Measurements from ENCODE around the gene KRTAP5-8. TPM values are rescaled to one million over a fixed set of nuclear protein-coding genes. Genes with fewer than 3 reads are reported as not detected.
"Not testable (repeated sequence)": the region's sequence is repeated elsewhere in the genome, so short reads cannot be mapped to it uniquely, and the experiment has no call there.

Gene KRTAP5-8, protein sequence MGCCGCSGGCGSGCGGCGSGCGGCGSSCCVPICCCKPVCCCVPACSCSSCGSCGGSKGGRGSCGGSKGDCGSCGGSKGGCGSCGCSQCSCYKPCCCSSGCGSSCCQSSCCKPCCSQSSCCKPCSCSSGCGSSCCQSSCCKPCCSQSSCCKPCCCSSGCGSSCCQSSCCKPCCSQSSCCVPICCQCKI
- not detected for total RNA-seq (ENCODE audit: unreplicated experiment)
- long read RNA-seq: 0 reads

DNA sequence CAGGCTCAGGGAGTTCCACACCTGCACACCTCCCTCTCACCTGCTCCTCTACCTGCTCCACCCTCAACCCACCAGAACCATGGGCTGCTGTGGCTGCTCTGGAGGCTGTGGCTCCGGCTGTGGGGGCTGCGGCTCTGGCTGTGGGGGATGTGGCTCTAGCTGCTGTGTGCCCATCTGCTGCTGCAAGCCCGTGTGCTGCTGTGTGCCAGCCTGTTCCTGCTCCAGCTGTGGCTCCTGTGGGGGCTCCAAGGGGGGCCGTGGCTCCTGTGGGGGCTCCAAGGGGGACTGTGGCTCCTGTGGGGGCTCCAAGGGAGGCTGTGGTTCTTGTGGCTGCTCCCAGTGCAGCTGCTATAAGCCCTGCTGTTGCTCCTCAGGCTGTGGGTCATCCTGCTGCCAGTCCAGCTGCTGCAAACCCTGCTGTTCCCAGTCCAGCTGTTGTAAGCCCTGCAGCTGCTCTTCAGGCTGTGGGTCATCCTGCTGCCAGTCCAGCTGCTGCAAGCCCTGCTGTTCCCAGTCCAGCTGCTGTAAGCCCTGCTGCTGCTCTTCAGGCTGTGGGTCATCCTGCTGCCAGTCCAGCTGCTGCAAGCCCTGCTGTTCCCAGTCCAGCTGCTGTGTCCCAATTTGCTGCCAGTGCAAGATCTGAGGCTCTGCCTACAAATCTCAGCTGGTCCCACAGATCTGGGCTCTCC lies at the start of gene KRTAP5-8:
KRTAP5-8 (plus strand) TSS at position 49 of the 689 bp plus-strand sequence; CDS start at position 80, 31 bp downstream.
- H3K4me3 Mint-ChIP-seq (ENCODE audit: unreplicated experiment); H3K36me3 Mint-ChIP-seq (ENCODE audit: low read depth, unreplicated experiment); H3K27me3 Mint-ChIP-seq (ENCODE audit: unreplicated experiment); H3K9me3 Mint-ChIP-seq (ENCODE audit: unreplicated experiment); H3K4me1 Mint-ChIP-seq (ENCODE audit: unreplicated experiment); H3K27ac Mint-ChIP-seq (ENCODE audit: unreplicated experiment); DNase-seq (ENCODE audit: low spot score): not testable (repeated sequence)

DNA sequence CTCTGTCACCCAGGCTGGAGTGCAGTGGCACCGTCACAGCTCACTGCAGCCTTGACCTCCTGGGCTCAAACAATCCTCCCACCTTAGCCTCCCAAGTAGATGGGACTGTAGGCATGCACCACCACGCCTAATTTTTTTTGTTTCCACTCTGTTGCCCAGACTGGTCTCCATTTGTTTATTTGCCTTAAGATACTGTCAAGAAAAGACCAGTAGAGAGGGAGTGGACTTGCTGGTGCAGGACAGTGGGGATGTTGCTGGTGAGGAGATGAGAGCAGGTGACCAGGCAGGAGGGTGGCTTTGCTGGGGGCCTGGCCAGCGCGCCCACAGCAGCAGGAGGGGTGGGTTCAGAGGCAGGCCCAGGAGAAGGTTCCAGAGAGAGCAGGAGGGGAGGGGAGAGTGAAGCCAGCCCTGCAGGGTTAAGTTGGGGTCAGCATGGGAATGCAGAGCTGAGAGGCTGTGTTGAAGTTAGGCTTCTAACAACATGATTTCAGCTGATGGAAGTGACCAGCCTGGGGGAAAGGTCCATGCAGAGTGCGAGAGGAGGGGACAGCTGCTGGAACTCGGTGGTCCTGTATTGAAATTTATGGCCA lies 49.0 kb upstream of the KRTAP5-8 start:
- H3K4me1 Mint-ChIP-seq (ENCODE audit: unreplicated experiment): peaks cover 20% of the 10 kb centered on the region
- TF ChIP-seq, protein P1, sequence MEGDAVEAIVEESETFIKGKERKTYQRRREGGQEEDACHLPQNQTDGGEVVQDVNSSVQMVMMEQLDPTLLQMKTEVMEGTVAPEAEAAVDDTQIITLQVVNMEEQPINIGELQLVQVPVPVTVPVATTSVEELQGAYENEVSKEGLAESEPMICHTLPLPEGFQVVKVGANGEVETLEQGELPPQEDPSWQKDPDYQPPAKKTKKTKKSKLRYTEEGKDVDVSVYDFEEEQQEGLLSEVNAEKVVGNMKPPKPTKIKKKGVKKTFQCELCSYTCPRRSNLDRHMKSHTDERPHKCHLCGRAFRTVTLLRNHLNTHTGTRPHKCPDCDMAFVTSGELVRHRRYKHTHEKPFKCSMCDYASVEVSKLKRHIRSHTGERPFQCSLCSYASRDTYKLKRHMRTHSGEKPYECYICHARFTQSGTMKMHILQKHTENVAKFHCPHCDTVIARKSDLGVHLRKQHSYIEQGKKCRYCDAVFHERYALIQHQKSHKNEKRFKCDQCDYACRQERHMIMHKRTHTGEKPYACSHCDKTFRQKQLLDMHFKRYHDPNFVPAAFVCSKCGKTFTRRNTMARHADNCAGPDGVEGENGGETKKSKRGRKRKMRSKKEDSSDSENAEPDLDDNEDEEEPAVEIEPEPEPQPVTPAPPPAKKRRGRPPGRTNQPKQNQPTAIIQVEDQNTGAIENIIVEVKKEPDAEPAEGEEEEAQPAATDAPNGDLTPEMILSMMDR (IDR thresholded peaks at IDR 0.05; ENCODE audit: unreplicated experiment): no peak
- H3K9me3 Mint-ChIP-seq (ENCODE audit: unreplicated experiment): no peaks in the 10 kb centered on the region
- H3K27ac Mint-ChIP-seq (ENCODE audit: unreplicated experiment): no peak overlapping the region
- H3K36me3 Mint-ChIP-seq (ENCODE audit: low read depth, unreplicated experiment): peaks cover 65% of the 10 kb centered on the region
- DNase-seq (ENCODE audit: low spot score): no peak
- H3K27me3 Mint-ChIP-seq (ENCODE audit: unreplicated experiment): peaks cover 5% of the 10 kb centered on the region
- no peak overlapping the region for H3K4me3 Mint-ChIP-seq (ENCODE audit: unreplicated experiment)

DNA sequence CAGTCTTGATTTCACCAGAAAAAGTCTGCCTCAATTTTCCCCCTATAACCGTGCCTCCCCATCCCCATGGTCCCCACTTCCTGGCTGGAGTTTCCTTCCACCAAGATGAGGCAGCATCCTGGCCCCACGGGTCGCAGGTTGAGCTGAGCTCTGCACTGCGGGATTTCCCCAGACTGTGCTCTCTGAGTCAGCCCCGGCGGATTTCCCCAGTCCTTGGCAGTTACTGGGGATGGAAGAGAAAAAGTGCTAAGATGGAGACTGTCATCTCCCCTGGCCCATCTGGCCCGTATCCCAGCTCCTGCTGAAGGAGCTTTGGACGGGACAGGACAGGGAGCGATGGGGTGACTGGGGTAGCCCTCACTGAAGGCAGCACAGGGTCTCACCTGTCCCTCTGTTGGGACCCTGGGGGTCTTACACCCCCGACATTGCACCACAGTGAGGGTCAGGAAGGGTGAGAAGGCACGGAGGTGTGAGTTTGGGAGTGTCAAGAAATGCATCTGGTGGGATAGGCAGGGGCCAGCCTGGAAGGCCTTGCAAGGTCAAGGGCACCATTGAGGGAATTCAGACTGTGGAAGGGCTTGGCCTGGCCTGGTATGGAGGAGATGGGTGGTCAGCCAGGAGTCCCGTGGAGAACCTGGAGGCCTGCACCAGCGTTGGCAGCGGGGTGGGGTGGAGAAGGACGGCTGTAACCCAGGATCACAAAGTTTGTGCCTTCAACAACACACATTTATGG lies 48.3 kb upstream of the KRTAP5-8 start:
- Mint-ChIP-seq H3K9me3 (ENCODE audit: unreplicated experiment) (no peaks in the 10 kb centered on the region), H3K4me1 (ENCODE audit: unreplicated experiment) (peaks cover 20% of the 10 kb centered on the region), H3K4me3 (ENCODE audit: unreplicated experiment) (peak overlapping the region; percentile 40), H3K27me3 (ENCODE audit: unreplicated experiment) (peaks cover 5% of the 10 kb centered on the region), H3K27ac (ENCODE audit: unreplicated experiment) (no peak overlapping the region), H3K36me3 (ENCODE audit: low read depth, unreplicated experiment) (peaks cover 58% of the 10 kb centered on the region)
- DNase-seq (ENCODE audit: low spot score): no peak
- TF ChIP-seq, protein P1 (IDR thresholded peaks at IDR 0.05; ENCODE audit: unreplicated experiment): no peak

DNA sequence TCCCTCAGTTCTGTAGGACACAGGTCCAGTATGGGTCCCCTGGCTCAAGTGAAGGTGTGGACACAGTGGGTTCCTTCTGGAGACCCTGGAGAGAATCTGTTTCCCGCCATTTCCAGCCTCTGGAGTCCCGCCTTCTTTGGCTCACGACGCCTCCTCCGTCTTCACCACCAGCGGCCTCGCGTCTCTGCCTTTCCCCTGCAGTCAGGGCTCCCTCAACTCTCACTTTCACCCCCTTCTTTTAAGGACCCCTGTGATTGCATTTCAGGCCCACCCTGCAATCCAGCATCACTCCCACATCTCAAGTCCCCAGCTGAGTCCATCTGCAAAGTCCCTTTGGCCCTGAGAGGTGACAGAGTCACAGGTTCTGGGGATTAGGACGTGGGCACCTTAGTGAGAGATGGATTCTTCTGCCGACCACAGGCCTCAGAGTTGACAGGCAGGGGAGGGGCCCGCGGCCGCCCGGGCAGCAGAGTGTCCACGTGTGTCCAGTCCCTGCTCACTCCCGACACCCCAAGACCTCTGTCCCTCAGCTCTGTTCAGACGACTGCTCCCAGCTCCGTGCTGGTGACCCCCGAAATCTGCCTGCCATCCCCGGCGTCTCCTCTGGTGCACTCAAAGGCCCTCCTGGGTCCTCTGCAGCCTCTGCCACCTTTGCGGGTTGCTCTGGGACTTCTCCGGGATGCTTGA lies 47.6 kb upstream of the KRTAP5-8 start:
- Mint-ChIP-seq H3K4me3 (ENCODE audit: unreplicated experiment) (peak overlapping the region; percentile 9), H3K36me3 (ENCODE audit: low read depth, unreplicated experiment) (peaks cover 57% of the 10 kb centered on the region), H3K27me3 (ENCODE audit: unreplicated experiment) (peaks cover 5% of the 10 kb centered on the region), H3K27ac (ENCODE audit: unreplicated experiment) (no peak overlapping the region), H3K9me3 (ENCODE audit: unreplicated experiment) (no peaks in the 10 kb centered on the region), H3K4me1 (ENCODE audit: unreplicated experiment) (peaks cover 20% of the 10 kb centered on the region)
- no peak for DNase-seq (ENCODE audit: low spot score)
- TF ChIP-seq, protein P1 (IDR thresholded peaks at IDR 0.05; ENCODE audit: unreplicated experiment): no peak
